ENCODE data around the gene GPR78. TPM values are rescaled to one million over a fixed set of nuclear protein-coding genes. Genes with fewer than 3 reads are reported as not detected.

GPR78 gene
- total RNA-seq, 1 experiment from 2014 or later = not detected

DNA sequence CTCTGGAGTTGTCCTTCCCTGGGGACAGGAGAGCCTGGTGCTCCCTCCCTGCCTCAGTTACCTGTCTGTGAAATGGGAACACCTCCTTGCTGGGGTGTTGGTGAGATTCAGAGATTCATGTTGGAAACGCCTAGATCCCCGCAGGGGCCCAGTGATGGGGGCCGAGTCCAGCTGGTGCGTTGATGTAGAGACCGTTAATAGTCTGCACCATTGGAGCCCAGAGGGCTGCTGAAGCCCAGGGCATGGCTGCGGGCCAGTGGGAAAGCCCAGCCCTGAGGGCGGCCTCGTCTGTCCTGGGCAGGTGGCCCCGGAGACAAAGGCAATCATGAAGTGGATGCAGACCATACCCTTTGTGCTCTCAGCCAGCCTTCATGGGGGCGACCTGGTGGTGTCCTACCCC lies 26.8 kb downstream of the GPR78 start:
- no TSS peak for BruUV-seq (replicated peaks)
- POLR2A ChIA-PET = no interaction called here
- ATAC-seq = no peak

GRCh38 chr4:8607603-8608481 lies 27.6 kb downstream of the GPR78 start:
- no TSS peak for BruUV-seq (replicated peaks)
- Histone ChIP-seq H3K4me1 (ENCODE audit: control insufficient read depth, insufficient read depth, low read length) (no peaks in the 10 kb centered on the region), H3K27me3 (ENCODE audit: control insufficient read depth, insufficient read depth, low read length) (no peaks in the 10 kb centered on the region; the same call in 1 of the 2 replicates), H3K36me3 (ENCODE audit: control insufficient read depth, insufficient read depth, low read length) (no peaks in the 10 kb centered on the region), H3K27ac (ENCODE audit: low read length) (no peak overlapping the region), H3K4me3 (ENCODE audit: low read depth in 2 of 2, low read length in 2 of 2) (no peak overlapping the region), H3K9me3 (ENCODE audit: control insufficient read depth, insufficient read depth, low read depth, low read length) (no peaks in the 10 kb centered on the region)
- no peak for TF ChIP-seq SIN3A (IDR thresholded peaks at IDR 0.05; ENCODE audit: borderline replicate concordance, insufficient read depth, low read depth, low read length)
- TF ChIP-seq CTCF (IDR thresholded peaks at IDR 0.05) = peak; percentile 94
- TF ChIP-seq, protein P1, sequence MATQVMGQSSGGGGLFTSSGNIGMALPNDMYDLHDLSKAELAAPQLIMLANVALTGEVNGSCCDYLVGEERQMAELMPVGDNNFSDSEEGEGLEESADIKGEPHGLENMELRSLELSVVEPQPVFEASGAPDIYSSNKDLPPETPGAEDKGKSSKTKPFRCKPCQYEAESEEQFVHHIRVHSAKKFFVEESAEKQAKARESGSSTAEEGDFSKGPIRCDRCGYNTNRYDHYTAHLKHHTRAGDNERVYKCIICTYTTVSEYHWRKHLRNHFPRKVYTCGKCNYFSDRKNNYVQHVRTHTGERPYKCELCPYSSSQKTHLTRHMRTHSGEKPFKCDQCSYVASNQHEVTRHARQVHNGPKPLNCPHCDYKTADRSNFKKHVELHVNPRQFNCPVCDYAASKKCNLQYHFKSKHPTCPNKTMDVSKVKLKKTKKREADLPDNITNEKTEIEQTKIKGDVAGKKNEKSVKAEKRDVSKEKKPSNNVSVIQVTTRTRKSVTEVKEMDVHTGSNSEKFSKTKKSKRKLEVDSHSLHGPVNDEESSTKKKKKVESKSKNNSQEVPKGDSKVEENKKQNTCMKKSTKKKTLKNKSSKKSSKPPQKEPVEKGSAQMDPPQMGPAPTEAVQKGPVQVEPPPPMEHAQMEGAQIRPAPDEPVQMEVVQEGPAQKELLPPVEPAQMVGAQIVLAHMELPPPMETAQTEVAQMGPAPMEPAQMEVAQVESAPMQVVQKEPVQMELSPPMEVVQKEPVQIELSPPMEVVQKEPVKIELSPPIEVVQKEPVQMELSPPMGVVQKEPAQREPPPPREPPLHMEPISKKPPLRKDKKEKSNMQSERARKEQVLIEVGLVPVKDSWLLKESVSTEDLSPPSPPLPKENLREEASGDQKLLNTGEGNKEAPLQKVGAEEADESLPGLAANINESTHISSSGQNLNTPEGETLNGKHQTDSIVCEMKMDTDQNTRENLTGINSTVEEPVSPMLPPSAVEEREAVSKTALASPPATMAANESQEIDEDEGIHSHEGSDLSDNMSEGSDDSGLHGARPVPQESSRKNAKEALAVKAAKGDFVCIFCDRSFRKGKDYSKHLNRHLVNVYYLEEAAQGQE (IDR thresholded peaks at IDR 0.05; ENCODE audit: insufficient read depth in 1 of 2, low read depth in 2 of 2, low read length in 1 of 2) = no peak
- no peak for TF ChIP-seq POLR2AphosphoS5 (IDR thresholded peaks at IDR 0.05; ENCODE audit: low read depth, low read length)
- no peak for TF ChIP-seq TCF7L2 (IDR thresholded peaks at IDR 0.05; ENCODE audit: low read depth, low read length)
- DNase-seq (ENCODE audit: low read depth, low spot score) (peak; percentile 4), ATAC-seq (peak; percentile 54)
- ChIA-PET POLR2A (no interaction called here), CTCF (interaction anchor here (0.5 kb wide), 1 partner anchor 11 kb away, joined by 4 read pairs; no protein-coding TSS in a partner anchor)
- intact Hi-C loops (cut with micrococcal nuclease; ENCODE audit: unreplicated experiment) (no loop called here), in situ Hi-C loops (cut with HindIII; ENCODE audit: low pct_unique_long_range_greater_than_20kb, low sequenced_read_pairs) (no loop called here)

More for the DNA sequence above, 26.8 kb downstream of the GPR78 start:
- no peak overlapping the region for H3K4me3 ChIP-seq (ENCODE audit: low read depth in 2 of 2, low read length in 2 of 2)
- in situ Hi-C loops (cut with HindIII; ENCODE audit: low pct_unique_long_range_greater_than_20kb, low sequenced_read_pairs) = no loop called here
- H3K27ac ChIP-seq (ENCODE audit: low read length) = no peak overlapping the region
- H3K27me3 ChIP-seq (ENCODE audit: control insufficient read depth, insufficient read depth, low read length) = no peaks in the 10 kb centered on the region; the same call in 1 of the 2 replicates
- H3K9me3 ChIP-seq (ENCODE audit: control insufficient read depth, insufficient read depth, low read depth, low read length) = no peaks in the 10 kb centered on the region
- intact Hi-C loops (cut with micrococcal nuclease; ENCODE audit: unreplicated experiment) = no loop called here
- H3K4me1 ChIP-seq (ENCODE audit: control insufficient read depth, insufficient read depth, low read length) = no peaks in the 10 kb centered on the region
- H3K36me3 ChIP-seq (ENCODE audit: control insufficient read depth, insufficient read depth, low read length) = no peaks in the 10 kb centered on the region
- TF ChIP-seq POLR2AphosphoS5 (IDR thresholded peaks at IDR 0.05; ENCODE audit: low read depth, low read length) = no peak
- no peak for TF ChIP-seq CTCF (IDR thresholded peaks at IDR 0.05)
- TF ChIP-seq, protein P1 (IDR thresholded peaks at IDR 0.05; ENCODE audit: insufficient read depth in 1 of 2, low read depth in 2 of 2, low read length in 1 of 2) = no peak
- TF ChIP-seq SIN3A (IDR thresholded peaks at IDR 0.05; ENCODE audit: borderline replicate concordance, insufficient read depth, low read depth, low read length) = no peak
- no peak for TF ChIP-seq TCF7L2 (IDR thresholded peaks at IDR 0.05; ENCODE audit: low read depth, low read length)
- DNase-seq (ENCODE audit: low read depth, low spot score) = no peak
- CTCF ChIA-PET = no interaction called here
